Islet of Langerhans (tissue), 1 donor: ENCODE measurements around the gene PEAR1.

Experiments used
- FAIRE-seq: peaks from one replicate; lab custom pipeline; 2011; peaks lifted over from hg19 to GRCh38; lab: Jason Lieb, UNC

PEAR1 gene

DNA sequence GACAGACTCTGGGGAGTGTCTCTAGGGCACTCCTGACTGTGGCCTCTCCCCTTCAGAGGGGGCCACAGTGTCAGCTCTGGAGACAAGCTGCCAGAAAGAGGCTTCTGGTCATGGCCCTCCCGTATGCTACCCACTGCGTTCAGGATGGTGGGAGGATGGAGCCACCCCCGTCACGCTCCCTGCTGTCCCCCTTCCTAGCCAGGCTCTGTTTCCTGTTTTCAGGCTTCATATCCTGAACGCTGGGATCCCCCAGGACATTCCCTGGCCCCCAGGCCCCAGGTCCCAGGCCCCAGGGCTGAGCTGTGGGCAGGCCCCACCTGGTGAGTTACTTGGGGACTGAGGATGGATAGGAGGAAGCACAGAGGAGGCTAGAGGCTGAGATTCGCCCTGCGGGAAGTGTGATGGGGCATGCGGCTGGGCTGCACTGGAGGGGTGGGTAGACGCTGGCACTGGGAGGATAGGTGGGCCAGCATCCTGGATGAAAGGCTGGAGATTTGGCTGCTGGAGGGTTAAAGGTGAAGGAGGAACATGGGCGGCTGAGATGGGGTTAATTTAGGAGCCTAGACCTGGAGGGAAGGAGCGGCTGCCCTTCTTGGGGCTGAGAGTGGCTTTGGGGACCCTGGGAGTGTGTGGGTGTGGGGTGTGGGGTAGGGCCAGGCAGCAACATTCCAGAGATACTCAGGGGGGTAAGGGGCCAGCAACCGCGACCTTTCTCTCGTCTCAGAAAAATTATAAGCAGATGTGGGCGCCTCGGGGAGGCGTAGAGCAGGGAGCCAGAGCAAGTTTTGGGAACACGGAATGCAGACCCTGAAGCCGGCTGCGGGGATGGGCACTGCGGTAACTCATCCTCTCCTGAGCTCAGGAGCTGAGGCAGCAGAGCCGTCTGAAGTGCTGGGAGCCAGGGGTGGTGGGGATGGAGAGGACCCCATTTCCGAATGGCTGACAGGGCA lies 8.7 kb downstream of the PEAR1 start:
- no peak for FAIRE-seq

DNA sequence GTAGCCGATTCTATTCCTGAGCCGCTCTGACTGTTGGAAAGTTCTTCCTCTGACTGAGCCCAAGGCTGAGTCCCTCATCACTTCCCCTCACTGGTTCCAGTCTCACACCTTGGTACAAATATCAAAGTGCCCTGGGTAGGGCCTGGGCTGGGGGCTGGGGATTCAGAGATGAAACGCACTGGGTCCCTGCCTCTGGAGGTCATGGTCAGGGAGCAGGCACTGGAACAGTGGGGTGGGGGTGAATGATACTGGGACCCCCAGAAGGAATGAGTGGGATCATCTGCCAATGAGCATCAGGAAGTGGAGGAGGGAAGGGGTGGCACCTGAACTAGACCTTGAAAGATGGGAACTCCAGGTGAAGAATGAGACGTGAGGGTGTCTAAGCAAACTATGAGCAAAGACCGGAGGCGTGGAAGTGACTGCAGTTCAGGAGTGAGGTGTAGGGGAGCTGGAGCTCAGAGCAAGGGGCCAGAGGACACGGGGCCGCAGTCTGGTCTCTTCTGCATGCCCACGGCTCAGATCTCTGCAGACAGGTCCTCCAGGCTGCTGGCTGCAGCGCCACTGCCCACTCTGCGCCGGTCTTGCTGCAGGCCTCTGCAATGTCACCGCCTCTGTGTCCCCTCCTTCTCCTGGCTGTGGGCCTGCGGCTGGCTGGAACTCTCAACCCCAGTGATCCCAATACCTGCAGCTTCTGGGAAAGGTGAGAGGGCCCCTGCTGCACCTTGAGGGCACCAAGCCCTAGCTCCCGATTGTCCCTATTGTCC lies 10.0 kb downstream of the PEAR1 start:
- no peak for FAIRE-seq

DNA sequence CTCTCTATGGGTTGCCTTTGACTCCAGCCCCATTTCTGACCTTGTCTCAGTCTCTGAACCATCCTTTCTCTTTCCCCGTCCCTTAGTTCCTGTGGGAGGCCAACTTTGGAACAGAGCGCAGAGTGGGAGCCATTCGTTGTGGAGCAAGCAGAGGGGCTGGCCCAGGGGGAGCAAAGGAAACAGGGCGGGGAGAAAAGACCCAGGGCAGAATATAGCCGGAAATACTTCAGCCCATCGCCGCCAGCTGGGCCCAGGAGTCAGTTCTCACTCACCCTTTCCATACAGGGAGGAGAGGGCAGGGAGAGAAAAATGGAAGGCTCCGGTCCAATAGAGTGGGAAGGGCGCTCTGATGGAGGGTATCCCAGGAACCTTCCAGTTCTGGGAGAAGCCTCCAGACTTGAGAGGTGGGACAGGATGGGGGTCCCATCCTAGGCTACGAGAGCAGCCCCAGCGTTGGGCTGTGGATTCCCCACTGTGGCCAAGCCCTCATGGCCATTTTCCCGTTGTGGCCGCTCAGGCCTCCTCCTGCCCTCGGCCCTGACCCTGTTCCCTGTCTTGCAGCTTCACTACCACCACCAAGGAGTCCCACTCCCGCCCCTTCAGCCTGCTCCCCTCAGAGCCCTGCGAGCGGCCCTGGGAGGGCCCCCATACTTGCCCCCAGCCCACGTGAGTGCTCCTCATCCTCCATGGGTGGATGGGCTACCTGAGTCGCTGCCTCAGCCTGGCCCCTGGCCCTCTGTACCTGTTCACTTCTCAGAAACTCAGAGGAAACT lies 10.9 kb downstream of the PEAR1 start:
- no peak for FAIRE-seq

DNA sequence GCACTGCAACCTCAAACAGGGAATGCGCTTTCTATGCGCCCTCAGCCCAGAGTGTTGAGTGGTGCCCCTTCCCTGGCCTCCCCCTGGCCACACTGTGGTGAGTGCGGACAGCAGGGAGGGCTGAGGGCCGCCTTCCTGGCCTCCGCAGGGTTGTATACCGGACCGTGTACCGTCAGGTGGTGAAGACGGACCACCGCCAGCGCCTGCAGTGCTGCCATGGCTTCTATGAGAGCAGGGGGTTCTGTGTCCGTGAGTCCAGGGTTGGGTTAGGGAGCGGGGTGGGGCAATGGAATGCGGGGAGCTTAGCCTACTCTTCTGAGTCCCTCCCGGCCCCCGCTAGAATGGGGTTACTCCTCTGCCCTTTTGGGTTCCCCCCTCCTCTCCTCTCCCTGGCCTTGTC lies 11.7 kb downstream of the PEAR1 start:
- no peak for FAIRE-seq

DNA sequence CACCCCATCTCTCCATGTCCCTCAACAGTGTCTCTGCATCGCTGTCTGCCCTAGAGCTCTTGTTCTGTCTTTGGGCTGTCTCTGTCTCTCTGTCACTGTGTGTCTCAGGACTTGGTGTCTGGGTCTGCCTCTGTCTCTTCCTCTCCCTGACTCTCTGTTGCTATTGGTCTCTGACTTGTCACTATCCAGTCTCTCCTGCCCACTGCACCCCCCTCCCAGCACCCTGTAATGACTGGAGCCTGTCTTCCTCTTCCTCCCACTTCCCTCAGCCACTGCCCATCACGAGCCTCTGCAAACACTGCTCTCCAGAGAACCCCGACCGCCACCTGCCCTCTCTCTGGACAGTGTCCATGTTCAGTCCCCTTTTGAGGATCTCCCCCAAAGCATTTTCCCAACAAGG lies 12.1 kb downstream of the PEAR1 start:
- no peak for FAIRE-seq

DNA sequence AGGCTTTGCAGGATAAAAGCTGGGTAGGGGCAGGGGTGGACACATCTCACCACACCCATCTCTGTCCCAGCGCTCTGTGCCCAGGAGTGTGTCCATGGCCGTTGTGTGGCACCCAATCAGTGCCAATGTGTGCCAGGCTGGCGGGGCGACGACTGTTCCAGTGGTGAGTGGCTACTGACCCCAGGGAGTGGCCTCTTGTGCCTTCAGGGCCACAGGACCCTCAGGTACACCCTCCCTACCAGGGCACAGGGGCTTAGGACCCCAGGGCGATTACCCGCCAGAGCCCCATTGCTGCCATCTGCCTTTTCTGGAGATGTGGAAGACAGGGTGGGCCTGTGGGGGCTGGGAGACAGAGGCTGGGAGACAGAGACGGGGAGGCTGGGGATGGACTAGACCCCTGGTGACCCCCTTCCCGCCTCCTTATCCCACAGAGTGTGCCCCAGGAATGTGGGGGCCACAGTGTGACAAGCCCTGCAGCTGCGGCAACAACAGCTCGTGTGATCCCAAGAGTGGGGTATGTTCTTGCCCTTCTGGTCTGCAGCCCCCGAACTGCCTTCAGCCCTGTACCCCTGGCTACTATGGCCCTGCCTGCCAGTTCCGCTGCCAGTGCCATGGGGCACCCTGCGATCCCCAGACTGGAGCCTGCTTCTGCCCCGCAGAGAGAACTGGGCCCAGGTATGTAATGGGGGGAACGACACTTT lies 12.8 kb downstream of the PEAR1 start:
- no peak for FAIRE-seq

DNA sequence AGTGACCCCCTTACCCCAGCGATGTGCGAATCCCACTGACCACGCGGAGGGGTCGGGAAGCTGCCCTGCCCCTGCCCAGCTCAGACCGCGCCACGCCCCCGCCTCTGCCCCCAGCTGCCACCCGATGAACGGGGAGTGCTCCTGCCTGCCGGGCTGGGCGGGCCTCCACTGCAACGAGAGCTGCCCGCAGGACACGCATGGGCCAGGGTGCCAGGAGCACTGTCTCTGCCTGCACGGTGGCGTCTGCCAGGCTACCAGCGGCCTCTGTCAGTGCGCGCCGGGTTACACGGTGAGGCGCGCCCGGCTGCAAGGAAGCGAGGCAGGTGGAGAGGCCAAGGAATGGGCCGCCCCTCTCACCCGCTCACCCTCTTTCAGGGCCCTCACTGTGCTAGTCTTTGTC lies 15.0 kb downstream of the PEAR1 start:
- FAIRE-seq = no peak

DNA sequence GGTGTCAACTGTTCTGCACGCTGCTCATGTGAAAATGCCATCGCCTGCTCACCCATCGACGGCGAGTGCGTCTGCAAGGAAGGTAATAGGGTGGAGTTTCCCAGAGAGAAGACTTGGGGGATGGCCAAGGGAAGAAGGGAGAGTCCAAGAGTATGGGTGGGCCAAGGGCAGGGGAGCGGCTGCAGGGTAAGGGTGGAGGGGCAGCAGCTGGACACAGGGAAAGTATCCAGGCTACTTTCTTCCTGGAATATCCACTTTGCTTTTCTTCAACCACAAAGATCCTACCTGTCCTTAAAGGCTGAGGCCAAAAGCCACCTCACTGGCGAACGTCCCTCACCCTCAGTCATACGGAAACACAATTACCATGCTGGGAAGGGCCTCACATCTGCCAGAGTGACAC lies 15.4 kb downstream of the PEAR1 start:
- FAIRE-seq = no peak

DNA sequence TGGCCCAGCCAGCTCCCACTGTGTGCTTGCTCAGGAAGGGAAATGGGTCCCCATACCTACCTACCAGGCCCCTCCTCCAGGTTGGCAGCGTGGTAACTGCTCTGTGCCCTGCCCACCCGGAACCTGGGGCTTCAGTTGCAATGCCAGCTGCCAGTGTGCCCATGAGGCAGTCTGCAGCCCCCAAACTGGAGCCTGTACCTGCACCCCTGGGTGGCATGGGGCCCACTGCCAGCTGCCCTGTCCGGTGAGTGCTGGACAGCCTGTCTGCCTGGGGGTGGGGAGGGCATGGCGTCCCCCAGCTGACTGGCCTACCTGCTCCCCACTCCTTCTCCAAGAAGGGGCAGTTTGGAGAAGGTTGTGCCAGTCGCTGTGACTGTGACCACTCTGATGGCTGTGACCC lies 16.2 kb downstream of the PEAR1 start:
- no peak for FAIRE-seq

DNA sequence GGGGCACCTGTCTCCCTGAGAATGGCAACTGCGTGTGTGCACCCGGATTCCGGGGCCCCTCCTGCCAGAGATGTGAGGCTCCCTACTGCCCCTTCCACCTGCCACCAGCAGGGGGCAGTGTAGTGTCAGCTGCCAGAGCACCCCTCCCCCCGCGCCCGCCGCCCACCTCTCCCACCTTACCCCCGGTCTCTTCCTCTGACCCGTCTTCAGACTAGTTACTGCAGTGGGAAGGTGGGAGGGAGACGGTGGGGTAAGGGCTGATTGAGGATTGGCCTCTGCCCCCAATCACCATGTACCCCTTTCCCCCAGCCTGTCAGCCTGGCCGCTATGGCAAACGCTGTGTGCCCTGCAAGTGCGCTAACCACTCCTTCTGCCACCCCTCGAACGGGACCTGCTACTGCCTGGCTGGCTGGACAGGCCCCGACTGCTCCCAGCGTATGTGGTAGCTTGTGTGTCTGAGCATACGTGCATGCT lies 16.8 kb downstream of the PEAR1 start:
- FAIRE-seq = no peak

DNA sequence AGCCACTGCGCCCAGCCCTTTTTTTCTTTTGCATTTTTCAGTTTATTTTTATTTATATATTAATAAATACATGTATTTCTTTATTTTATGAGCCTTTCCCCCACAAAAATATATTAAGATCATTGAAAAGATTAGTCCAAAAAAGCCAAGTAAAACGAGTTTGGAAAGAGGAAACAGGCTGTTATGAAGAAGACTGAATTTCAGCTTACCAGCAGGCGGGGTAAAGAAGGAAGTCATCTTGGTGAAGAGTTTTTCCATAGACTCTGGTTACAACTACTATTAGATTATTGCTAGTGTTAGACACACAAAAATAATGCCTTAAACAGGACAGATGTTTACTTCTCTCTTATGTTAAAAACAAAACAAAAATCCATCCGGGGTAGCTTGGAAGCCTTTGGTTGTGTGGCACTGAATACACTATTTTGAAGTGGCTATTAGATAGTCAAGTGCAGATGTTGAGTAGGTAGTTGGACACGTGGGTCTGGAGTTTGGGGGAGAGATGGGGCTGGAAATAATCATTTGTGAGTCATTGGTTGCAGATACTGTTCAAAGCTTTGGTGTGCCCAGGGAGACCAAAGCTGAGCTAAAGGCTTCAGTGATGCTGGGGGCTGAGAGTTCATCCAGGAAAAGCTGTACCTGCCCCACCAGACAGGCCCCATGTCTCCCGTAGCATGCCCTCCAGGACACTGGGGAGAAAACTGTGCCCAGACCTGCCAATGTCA lies 18.2 kb downstream of the PEAR1 start:
- FAIRE-seq = no peak

DNA sequence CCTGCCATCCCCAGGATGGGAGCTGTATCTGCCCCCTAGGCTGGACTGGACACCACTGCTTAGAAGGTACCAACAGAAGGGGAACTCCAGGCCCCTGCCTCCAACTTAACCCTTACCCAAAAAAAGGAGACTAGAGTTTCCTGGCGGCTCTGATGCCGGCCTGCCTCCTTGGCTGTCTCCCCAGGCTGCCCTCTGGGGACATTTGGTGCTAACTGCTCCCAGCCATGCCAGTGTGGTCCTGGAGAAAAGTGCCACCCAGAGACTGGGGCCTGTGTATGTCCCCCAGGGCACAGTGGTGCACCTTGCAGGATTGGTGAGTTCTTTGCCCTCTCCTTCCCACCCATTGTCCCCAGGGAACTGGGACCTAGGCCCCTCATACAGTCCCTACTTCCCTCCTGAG lies 18.8 kb downstream of the PEAR1 start:
- FAIRE-seq = no peak

DNA sequence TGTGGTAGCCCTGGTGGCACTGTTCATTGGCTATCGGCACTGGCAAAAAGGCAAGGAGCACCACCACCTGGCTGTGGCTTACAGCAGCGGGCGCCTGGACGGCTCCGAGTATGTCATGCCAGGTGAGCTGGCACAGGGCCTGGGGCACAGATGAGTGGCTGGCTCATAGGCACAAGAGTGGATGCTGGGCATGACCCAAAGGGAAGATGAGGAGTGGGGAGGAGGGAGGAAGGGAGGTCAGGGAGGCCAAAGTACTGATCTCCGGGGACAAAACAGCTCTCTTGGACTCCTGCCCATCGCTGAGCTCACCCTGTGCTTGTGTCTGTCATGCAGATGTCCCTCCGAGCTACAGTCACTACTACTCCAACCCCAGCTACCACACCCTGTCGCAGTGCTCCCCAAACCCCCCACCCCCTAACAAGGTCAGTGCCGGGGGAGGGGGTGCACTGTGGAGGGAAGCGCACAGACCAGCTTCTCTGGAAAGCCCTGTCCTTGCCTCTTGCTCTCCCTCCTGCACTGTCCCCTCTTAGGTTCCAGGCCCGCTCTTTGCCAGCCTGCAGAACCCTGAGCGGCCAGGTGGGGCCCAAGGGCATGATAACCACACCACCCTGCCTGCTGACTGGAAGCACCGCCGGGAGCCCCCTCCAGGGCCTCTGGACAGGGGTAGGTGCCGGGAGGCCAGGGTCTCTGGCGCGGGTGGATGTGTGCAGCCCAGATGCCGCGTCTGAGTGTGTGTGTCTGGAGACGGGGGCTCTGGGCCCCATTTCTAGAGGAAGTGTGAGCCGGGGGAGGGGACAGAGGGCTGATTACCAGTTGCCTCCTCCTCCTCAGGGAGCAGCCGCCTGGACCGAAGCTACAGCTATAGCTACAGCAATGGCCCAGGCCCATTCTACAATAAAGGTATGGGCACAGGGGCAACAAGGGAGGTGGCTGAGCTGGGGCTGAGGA lies 19.6 kb downstream of the PEAR1 start:
- FAIRE-seq = no peak

DNA sequence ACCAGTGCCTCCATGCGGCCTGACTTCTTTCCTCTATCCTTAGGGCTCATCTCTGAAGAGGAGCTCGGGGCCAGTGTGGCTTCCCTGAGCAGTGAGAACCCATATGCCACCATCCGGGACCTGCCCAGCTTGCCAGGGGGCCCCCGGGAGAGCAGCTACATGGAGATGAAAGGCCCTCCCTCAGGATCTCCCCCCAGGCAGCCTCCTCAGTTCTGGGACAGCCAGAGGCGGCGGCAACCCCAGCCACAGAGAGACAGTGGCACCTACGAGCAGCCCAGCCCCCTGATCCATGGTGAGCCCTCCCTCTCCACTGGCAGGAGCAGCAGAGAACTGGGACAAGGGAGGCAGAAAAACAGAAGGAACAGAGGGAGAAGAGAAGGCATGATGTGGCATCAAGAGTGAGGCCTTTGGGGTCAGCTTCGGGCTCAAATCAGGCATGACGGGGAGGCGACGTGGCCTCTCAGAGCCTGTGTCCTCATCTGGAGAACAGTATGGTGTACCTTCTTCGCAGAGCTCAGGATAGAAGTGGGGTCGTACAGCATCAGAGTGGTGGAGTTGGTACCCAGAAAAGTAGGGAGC lies 20.4 kb downstream of the PEAR1 start:
- FAIRE-seq = no peak

DNA sequence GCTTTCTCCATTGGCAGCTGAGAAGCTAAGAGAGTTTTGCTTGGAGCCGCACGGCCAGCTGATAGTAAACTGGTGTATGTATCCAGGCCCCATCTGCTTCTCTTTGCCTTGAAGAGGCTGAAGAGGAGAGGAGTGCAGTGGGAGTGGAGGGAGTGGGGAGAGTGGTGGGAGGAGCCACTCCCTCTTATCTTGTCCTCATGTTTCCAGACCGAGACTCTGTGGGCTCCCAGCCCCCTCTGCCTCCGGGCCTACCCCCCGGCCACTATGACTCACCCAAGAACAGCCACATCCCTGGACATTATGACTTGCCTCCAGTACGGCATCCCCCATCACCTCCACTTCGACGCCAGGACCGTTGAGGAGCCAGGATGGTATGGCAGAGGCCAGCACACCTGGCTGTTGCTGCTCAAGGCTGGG lies 20.9 kb downstream of the PEAR1 start:
- no peak for FAIRE-seq

DNA sequence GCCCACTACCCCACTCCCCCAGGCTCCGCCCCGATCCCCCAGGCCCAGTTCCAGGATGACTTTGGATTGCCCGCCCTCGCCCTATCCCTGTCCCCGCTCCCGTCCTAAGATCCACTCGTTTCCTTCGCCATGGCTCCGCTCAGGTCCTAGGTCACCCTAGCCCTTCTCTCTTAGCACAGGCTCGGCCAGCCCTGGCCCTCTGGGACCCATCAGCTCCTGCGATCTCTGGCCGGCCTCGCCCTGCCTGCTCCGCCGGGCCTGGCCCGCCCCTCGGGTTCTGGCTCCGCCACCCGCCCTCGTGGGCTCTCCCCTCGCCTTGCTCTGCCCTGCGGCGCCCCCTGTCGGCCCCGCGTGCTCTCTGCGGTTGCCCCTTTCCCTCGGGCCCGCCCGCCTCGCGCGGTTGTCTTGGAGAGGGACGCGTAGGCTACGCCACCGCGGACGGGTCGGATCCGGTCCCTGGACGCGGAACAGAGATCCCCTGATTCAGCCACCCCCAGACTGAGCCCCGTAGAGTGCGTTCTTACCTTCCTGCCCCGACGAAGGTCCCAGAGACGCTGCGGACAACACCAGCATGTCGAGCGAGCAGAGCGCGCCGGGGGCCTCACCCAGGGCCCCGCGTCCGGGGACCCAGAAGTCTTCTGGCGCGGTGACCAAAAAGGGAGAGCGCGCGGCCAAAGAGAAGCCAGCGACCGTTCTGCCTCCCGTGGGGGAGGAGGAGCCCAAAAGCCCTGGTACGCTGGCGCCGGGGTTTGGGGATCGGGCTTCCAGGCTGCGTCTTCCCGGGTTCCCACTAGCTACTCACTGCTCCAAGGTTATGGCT lies 26.9 kb downstream of the PEAR1 start, which contains the start of gene LRRC71:
Gene LRRC71, plus strand, starts transcription at position 400 of the 820 bp plus-strand sequence. Its CDS starts 172 bp downstream, at position 572.
- FAIRE-seq = no peak

DNA sequence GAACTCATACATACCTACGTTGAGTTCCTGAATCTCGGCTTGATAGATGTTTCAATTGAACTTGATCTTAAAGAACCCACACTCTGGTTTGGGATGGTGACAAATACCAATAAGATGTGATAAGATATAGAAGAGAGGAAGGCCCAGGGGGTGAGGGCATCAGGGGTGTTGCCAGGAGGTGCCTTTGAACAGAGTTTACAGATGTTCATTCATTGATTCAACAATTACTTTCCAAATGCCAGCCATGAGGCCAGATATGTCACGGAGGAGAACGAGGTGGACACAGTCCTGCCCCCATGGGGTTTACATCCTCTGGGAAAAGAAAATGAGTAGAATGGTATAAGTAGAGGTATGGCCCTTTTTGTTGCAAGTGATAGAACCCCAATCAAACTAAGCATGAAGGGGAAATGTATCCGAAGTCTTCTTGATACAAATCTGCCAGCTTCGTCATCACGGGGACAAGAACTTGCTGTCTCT lies 27.6 kb downstream of the PEAR1 start:
- no peak for FAIRE-seq

DNA sequence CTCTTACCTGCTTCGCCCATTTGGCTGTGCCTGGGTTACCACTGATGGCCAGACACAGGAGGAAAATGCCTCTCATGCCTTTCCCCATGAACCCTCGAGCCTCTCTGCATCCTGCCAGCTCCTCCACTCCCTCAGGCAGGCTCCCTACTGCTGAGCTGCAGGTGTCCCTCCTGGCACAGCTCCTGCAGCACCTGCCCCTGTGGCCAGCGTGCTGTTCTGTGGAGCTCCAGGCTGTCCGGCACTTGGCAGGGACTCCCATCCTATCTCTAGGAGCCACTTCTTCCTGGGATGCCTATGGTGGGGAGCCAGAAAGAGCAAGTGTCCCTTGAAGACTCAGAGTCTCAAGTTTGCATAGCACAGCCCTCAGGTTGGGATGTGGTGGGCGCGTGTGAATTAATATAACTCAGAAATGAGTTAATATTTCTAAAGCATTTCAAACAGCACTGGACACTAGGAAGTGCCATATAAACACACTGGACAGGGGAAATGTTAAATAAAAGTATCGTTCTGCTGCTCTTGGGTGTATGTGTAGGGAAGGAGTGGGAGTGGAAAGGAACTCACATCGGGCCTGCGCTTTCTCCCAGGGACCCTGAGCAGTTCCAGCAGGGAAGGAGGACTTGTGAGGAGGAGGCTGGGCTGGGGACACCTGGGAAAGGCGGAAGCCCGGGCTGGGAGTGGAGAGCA lies 29.6 kb downstream of the PEAR1 start:
- no peak for FAIRE-seq
